HG02938 (cell line): ENCODE measurements around the gene CNTN5.

ENCODE experiments used
- ATAC-seq: cut with Tn5 transposase; IDR thresholded peaks from one replicate; pipeline ENCODE4 v1.9.1; 2021; ENCODE audit warnings: mild to moderate bottlenecking, moderate library complexity; ENCODE audit not compliant: unreplicated experiment

The CNTN5 gene

DNA sequence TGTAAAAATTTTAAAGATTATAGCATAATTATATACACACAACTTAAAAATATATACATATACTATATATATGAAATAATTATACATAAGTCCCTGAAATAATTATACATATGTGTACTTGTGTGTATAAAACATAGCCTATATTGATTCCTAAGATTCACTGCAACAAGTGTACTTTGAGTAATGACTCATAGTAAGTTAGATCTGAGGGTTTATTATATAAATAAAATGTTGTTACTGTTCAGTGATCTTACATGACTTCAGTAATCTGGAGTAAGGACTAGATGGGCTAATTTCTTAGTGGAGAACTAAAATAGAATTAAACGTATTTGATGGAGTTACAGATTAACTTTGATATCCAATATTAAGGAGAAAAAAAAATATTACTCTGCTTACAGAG lies 350.5 kb downstream of the CNTN5 start:
- ATAC-seq = no peak

DNA sequence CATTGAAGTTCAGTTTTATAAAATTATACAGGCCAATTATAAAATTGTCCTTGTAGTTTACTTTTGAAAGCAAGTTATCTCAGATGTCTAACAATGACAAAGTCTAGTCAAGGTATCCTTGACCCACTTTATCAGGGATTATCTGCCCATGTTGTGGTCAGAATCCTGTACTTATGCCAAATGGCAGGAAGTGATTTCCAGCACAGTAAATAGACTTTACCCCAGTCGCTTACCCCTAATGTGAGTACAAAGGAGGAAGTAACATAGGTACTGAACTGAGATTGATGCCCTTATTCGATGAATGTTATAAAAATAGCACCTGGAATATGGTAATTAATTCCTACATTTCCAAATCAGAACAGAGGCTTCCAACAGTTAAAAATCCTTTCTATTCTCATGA lies 355.7 kb downstream of the CNTN5 start:
- ATAC-seq = no peak

DNA sequence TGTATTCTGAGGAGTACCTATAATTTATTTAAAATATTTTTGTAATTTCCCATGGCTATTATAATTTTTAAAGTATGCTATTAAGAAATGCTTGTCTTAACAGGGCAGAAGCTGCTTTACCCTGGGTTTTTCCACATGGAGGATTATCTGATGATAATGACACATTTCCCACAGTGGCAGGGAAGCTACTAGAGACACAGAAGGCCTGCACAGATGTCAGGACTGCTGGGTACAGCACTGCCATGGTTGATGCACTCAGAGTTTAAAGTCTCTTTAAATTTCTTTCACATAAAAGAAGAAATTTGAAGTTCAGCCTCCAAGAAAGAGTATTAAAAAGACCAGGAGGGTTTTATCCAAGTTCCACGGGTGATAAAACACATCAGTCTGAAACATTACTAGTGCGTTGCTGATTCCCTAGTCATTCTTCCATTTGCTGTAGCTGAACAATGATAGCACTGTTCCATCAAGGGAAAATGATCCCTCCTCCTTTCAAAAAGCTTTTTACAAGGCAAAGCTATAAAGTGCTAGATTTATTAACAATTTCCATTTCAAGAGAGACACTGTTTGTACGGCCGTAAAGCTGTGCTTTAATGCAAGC lies 363.0 kb downstream of the CNTN5 start:
- no peak for ATAC-seq

DNA sequence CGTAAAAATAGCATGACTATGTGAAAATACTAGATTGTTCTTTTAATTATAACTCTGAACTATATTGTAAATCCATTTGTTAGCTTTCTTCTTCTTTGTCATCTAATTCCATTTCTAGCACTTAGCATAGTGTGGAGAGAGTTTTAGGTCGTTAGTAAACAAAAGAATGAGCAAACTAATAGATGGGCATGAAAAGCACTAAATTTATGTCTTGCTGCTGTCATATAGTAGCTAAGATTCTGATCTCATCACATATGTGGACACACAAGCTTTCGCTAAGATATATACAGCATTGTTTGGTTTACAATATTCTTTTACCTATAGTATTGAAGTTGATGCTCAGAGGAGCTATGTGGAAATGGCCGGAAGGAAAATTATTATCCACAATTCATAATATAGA lies 370.5 kb downstream of the CNTN5 start:
- no peak for ATAC-seq

DNA sequence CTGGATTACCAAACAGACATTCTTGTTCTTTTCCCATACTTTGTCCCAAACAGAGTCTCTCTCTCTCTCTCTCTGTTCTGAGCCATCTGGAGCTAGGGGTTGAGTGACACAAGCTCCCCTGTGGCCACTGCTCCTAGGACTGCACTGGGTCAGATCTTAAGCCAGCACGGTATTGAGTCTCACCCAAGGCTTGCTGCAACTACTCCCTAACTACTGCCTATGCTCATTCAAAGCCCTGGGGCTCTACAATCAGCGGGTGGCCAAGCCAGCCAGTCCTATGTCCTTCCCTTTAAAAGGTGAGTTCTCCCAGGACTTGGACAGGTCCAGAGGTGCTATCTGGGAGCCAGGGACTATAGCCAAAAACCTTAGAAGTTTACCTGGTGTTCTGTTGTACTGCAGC lies 385.6 kb downstream of the CNTN5 start:
- no peak for ATAC-seq

DNA sequence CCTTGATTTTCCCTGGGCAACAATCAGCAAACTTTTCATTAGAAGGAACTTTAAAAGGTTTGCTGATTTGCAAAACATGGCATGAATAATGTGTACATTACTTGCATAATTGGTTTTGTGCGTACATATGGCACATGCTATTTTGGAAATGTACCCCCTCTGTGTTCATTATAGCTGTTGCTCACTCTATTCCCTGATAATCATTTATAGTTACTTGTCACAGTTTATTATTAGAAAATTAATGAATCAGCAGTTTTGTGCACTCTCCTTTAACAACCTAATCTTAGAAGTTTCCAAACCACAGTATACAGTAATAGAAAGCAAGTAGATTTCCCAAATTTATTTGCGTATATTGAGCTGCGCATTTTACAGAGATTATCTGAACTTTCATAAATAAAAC lies 389.9 kb downstream of the CNTN5 start:
- ATAC-seq = no peak

DNA sequence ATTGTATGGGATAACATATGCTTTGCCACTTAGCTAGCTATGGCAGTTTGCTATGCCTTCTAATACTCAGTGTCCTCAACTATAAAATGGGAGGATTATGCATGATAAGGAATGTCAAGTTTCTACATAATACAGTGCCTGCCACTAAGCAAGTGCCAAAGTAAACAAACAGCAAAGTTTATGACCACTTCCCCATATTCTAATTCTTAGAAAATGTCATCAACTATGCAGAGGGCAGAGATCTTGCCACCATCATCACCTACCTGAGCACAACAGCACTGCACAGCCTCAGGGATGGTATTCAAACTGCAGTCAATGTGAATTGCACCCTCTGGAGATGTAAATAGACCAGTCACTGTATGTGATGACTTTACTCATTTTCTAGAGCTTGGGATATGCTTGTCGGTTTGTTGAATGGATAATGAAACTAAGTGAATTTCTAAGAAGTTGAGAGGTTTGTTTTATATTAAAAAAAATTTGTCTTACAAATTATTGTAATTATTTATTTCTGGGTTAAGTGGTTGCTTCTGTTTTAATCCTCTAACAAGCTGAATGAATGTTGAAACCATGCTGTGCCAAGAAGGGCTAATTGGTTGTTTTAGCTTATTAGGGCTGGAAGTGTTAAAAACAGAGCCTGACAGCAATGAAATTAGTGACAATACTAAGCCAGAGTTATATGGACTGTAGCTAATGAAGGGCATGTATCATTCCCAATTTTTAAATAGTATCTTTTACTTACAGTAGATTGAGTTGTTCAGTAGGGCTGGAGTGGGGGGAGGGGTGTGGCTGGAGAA lies 398.4 kb downstream of the CNTN5 start:
- no peak for ATAC-seq

DNA sequence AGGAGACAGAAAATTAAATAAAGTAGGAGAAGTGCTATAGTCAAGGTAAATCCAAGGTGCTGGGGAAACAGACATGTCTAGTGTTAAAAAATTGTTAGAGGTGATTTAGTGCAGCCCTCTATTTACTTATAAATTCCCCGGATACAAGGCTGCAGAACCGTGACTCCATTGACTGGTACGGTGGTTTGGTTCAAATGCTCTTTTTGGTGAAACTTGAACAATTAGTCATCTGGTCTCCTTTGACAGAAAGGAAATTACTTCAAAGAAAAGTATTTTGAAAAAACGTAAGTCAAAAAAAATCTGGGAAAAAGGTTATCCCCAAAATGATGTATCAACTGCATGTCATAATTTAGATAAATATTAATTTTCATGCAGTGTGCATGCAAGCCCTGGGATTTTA lies 399.2 kb downstream of the CNTN5 start:
- no peak for ATAC-seq

DNA sequence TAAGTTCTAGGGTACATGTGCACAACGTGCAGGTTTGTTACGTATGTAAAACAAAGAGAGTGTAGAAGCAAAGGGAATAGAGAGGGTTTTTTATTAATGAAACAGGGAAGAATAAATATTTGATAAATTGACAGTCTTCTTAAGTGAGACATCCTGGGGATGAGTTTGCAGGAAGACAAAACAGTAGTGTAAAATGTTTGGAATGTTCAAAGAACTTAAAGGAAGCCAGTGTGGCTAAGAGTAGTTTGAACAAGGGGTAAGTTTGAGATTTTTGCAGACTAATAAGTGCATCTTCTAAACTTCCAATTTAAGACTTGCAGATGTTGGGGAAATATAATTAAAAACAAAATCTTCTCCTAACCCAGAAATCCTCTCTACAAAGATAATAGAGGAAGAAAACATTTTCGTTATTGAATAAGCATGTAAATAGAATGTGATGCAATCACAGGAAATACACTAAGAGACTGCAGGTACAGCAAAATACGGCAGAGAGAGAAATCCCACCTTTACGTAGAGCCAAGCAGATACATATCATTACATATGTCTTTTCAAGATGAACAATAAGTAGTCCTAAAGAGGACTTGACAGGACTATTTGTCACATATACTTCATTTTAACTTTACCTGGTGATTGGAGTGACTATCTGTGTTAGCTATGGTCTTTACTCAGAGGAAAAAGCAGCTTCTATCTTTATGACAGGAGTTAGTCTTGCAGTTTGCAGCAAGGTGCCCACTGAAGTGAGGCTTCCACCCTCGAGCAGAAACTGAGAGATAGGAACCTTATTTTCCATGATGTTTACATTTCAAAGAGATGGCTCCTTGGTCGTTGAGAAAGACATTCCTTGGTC lies 402.1 kb downstream of the CNTN5 start:
- ATAC-seq = no peak

DNA sequence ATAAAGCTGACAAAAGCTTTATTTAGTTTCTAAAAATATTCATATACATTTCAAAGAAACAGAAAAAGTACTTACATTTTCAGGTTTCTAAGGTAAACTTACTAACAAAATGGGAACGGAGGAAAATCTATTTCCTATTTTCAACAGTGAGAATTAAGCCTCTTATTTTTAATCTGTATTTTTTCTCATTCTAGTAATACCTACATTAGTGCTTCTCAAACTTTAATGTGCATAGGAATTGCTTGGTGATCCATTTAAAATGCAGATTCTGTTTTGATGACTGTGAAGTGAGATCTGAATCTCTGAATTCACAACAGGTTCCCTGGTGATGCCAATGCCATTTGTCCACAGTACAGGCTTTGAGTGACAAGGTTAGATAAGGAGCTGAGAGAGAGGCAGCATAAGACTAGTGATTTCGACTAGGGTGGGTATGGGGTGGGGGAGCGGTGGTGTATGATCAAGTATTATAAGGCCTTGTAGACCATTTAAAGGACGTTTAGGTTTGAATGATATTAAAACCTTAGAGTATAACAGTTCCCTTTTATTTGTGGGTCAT lies 402.8 kb downstream of the CNTN5 start:
- no peak for ATAC-seq

DNA sequence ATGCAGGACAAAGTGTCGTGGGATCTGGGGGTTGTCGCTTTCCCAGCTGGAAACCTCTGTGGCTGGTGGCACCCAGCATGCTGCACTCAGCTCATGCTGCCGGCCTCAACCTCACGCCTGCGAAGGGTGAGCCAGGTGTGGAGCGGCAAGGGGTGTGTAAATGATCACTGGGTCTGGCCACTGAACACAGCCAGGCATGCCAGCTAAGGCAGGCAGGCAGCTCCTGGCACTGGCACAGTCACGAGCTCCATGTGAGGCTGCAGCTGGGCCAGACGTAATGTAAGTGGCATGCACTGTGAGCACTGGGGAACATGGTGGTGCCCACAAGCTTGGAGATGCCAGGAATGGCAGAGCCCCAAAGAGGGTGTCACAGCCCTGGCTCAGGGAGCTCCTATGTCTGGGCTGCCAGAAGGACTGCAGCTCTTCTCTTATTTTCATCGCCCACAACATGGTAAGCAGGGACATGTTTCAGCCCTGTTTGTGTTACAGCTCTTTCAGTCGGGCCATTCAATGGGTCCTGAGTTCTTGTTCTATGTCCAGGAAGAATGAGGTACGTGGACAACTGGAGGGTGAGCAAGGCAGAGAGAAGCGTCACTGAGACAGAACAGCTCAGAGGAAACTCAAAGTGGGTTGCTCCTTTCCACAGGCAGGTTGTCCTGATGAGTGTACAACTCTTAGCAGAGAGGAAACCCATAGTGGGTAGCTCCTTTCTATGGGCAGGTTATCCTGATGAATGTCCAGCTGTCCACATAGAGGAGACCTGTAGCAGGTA lies 403.8 kb downstream of the CNTN5 start:
- ATAC-seq = no peak

DNA sequence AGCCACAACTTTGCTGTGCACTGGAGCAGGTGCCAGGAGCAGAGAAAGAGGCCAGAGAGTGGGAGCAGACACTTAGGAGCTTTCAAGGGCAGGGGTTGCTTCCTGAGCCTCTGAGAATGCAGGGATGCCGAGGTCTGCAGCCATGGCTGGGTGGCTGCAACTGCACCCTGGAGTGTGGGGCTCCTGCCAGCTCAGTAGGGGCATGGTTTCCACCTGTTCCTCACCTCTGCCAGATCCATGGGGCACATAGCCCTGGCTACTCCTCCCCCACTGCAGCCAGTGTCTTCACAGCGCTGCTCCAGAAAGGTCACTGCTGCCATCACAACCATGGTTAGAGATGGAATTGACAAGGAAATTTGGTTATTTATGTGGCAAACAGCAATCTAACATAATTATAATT lies 404.8 kb downstream of the CNTN5 start:
- no peak for ATAC-seq

DNA sequence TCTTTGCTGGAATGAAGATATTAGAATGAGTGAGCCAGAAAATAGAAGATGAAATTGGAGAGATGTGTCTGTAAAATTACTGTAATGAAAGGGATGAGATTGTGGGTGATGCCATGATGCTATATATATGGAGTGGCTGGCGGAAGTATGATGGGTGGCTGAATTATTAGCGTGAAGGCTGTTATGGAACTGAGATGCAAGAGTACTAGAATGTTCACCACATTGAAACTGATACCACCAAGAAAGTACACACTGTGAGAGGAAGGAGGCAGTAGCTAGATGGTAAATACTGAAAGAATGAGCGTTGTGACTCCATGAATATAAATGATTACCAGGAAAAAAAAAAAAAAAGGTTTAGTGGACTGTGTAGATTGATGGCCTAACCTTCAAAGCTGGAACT lies 411.9 kb downstream of the CNTN5 start:
- peak; percentile 63 for ATAC-seq

DNA sequence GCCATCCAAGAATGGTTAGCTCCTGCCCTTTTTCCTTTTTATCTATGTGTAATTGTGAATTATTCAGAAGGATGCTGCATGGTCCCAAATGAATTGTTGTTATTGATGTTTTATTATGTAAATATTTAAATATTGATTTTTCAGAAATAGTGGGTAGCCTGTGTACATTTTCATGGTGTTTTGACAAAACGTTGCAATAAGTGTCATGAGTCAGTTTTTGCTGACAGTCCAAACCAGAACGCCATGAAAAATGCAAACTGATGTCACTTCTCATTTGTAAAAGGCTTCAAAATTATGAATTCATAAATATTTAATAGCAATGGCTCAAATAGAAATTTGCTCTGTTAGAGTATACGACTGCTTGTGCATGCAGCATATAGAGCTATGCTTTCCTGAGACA lies 422.5 kb downstream of the CNTN5 start:
- no peak for ATAC-seq

DNA sequence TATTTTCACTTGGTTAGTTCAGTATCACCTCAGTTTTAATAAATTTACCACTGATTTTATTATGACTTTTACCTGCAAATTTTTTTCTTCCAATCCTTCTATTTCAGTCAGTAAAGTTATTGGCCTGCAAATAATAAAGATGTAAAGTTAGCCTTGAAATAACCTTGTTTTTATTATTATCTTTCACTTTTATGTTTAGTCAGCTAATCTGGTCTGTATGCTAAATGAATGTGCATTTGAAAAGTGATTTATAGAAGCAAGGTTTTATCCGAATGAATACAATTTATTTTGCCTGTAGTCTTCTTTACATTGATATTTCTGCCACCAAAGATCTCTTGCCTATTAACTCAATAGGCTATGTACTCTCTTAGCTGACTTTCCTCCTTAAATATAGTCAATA lies 425.7 kb downstream of the CNTN5 start:
- no peak for ATAC-seq

DNA sequence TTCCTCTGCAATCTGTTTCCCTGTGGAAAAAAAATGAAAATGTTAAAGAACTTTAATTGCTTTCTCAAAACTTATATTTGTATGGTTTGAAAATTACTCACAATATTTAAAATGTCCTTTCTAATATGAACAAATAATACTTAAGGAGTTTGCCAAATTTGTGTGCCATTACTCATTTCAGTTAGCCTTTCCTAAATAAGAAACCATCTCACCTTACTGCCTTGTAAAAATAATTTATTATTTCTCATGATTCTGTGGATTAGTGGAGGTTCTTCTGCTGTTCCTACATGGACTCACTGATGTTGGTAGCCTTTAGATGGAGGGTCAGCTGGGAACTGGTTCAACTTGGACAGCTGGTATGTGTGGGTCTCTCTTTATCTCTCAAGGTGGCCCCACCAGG lies 428.6 kb downstream of the CNTN5 start:
- no peak for ATAC-seq

DNA sequence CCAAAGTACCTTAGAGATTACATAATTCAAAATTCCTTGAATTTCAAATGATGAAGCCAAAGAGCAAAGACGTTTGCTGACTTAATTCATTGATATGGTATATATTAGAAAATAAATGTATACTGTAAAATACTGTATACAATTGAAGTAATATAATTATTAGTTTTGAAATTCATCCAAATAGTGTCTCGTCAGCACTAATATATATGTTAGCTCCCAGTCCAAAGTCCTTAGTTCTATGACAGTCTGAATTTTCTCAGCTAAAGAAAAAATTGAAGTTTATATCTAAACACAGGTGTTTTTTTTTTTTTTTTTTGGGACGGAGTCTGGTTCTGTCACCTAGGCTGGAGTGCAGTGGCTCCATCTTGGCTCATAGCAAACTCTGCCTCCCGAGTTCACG lies 431.3 kb downstream of the CNTN5 start:
- no peak for ATAC-seq

DNA sequence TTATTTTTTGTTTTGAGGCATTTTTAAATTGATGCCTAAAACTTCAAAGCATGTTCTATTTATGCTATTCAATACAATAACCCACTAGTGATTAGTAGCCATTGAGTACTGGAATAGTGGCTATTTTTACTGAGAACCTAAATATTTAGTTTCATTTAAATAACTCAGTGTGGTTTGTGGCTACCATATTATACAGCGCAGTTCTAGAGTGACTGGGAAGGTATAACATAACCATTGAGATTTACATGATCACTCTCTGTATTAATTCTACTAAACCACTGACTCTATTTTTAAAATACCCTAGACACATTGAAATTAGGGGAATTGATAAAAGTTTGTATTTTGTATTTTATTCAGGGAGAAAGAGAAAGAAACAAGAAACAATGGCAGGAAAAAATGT lies 441.2 kb downstream of the CNTN5 start:
- no peak for ATAC-seq

DNA sequence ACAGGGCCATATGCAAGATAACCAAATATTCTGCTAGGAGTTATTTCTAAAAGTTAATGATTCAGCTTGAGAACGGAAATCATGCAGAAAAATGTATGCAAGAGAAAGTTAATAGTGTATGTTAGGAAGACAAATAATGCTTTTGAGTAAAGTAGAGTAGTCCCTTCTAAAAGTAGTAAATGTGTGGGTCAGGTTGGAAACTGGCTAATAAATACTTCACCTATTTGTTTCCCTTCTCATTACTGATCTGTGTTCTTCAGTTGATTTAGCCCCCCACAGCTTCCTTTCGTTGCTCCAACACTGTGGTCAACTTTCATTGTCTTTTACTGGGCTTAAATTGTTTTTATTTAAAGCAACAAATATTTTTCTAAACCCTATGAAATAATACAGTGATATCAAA lies 444.2 kb downstream of the CNTN5 start:
- ATAC-seq = peak; percentile 72

DNA sequence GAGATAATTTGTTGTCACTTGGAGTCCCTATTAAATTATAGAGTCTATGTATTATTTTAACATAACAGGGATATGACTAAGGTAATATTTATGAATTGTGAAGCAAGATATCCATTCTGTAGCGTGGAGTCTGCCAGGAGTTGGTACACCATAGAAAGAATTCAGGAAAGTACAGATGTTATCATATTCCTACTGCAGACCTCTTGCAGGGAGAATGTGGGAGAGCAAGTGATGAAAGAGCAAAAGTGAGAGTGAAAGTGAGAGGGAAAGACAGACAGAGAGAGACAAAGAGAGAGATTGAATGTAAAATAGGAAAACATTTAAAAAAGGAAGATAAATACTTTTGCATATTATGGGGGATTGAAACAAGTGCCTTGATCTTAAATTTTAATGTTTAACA lies 468.8 kb downstream of the CNTN5 start:
- ATAC-seq = no peak

DNA sequence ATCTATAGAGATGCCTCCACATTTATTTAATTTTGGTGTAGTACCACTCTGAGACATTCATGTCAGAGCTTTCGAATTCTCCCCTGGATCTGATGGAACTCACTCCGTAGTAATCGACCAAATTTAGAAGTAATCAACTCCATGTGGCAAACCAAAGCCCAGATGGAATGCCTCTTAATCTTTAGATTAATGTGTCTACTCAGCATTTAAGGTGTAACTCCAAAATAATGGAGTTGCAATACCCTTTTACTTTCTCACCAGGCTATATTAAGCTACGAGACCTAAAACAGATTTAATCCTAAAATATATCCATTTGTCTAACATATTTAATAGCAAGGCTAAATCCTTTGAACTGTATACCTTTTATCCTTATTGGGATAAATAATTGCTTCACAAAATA lies 473.3 kb downstream of the CNTN5 start:
- ATAC-seq = no peak
